GM18870 (cell line): ENCODE measurements around the gene RFWD3.

Source experiments
- ATAC-seq: cut with Tn5 transposase; IDR thresholded peaks from one replicate; pipeline ENCODE4 v1.9.1; 2021; ENCODE audit warnings: moderate library complexity; ENCODE audit not compliant: unreplicated experiment

RFWD3 gene

GRCh38 chr16:74583926-74584666 lies 82.6 kb downstream of the RFWD3 start:
- no peak for ATAC-seq

- ATAC-seq, result no peak
These were observed 83.7 kb downstream of the RFWD3 start for GRCh38 chr16:74582970-74583369.

DNA sequence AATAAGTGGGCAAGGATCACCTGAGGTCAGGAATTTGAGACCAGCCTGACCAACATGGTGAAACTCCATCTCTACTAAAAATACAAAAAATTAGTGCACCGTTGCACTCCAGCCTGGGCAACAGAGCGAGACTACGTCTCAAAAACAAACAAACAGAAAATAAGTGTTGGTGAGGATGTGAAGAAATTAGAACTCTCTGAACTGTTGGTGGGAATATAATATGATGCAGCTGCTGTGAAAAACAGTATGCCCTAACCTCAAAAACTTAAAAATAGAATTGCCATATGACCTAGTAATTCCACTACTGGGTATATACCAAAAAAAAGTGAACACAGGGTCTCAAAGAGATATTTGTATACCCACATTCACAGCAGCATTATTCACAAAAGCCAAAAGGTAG lies 85.8 kb downstream of the RFWD3 start:
- peak; percentile 57 for ATAC-seq

- ATAC-seq, result no peak
These were observed 87.8 kb downstream of the RFWD3 start for GRCh38 chr16:74578838-74579237.

- ATAC-seq, result no peak
These were observed 88.2 kb downstream of the RFWD3 start for GRCh38 chr16:74578433-74578832.

DNA sequence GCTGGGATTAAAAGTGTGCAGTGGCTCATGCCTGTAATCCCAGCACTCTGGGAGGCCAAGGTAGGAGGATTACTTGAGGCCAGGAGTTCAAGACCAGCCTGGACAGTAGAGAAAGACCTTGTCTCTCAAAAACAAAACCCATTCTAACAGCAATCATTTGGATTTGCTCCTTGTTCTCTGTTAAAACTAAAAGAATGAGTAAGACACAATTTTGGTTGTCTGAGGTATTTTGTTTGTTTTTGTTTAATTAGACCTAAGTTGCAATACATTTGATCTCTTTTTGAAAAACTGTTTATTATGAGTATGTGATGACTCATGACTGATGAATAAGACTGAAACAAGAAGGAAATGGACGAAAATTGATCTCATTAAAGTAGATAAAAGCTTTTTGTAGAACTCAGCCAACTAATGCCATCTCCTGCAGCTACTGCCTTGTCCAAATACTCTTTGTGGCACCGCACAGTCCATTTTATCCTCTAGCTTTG lies 88.8 kb downstream of the RFWD3 start:
- no peak for ATAC-seq

DNA sequence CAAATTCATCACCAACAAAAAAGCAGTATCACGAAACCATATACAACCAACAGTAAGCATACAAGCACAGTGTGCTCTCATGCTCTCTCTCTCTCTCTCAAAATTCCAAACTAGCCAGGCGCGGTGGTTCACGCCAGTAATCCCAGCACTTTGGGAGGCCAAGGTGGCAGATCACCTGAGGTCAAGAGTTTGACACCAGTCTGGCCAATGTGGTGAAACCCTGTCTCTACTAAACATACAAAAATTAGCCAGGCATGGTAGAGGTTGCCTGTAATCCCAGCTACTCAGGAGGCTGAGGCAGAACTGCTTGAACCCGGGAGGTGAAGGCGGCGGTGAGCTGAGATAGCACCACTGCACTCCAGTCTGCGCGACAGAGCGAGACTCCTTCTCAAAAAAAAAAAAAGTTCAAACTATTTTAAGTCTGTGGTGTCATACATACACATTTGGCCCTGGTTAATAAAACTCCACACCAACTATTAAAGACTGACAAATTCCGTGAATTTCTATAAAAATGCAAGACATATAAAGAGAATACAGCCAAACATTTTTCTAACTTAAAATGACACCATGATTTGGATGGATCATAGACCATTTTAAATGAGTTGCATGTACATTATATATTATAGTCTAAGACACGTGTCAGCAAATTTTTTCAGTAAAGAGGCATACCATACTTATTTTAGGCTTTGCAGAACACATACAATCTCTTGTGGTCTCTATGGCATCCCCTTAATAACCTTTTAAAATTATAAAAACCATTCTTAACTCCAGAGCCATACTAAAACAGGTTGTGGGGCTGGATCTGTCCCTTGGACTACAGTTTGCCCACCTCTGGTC lies 90.7 kb downstream of the RFWD3 start:
- ATAC-seq, result no peak

GRCh38 chr16:74575175-74575806 lies 91.4 kb downstream of the RFWD3 start:
- no peak for ATAC-seq

GRCh38 chr16:74574146-74574545 lies 92.5 kb downstream of the RFWD3 start:
- no peak for ATAC-seq

DNA sequence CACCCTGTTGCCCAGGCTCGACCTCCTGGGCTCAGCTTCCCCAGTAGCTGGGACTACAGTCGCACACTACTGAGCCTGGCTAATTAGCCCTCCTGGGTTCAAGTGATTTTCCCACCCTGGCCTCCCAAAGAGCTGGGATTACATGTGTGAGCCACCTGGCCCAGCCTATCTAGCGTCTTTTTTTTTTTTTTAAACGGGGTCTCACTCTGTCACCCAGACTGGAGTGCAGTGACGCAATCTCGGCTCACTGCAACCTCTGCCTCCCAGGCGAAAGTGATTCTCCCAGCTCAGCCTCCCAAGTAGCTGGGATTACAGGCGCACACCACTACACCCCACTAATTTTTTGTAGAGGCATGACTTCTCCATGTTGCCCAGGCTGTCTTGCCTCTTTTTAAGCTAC lies 93.1 kb downstream of the RFWD3 start:
- no peak for ATAC-seq
